HG03060 (cell line): ENCODE data around the gene CLEC14A.

Experiments
- ATAC-seq: cut with Tn5 transposase; IDR thresholded peaks from one replicate; pipeline ENCODE4 v1.9.1; 2021; ENCODE audit warnings: low read depth, moderate number of reproducible peaks; ENCODE audit not compliant: unreplicated experiment

CLEC14A gene, protein sequence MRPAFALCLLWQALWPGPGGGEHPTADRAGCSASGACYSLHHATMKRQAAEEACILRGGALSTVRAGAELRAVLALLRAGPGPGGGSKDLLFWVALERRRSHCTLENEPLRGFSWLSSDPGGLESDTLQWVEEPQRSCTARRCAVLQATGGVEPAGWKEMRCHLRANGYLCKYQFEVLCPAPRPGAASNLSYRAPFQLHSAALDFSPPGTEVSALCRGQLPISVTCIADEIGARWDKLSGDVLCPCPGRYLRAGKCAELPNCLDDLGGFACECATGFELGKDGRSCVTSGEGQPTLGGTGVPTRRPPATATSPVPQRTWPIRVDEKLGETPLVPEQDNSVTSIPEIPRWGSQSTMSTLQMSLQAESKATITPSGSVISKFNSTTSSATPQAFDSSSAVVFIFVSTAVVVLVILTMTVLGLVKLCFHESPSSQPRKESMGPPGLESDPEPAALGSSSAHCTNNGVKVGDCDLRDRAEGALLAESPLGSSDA

GRCh38 chr14:38255673-38256532 lies at the start of gene CLEC14A:
CLEC14A (minus strand) TSS chr14:38256093; CDS start chr14:38256022, 71 bp downstream.
- ATAC-seq, result no peak

GRCh38 chr14:38302966-38303365 lies 47.1 kb upstream of the CLEC14A start:
- ATAC-seq, result no peak

GRCh38 chr14:38302034-38302433 lies 46.1 kb upstream of the CLEC14A start:
- ATAC-seq, result no peak

DNA sequence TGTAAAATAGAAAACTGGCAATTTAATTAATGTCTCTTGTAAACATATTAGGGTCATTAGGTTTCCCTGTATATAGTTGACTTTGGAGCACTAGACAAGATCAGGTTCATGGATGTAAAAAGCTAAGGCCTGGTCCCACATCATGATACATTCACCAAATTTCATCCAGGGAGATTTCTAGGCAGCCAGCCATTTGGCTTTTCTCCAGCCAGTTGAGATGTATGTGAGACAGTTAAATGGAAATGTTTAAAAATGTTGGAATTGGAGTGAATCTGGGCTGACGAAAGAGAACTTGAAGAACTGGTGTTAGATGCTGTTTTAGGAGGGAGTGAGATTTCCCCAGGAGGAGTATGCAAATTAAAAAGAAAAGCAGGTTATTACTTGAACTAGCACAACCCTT lies 41.8 kb upstream of the CLEC14A start:
- ATAC-seq, result no peak

GRCh38 chr14:38291681-38292467 lies 36.0 kb upstream of the CLEC14A start:
- ATAC-seq, result no peak

GRCh38 chr14:38290601-38291188 lies 34.8 kb upstream of the CLEC14A start:
- ATAC-seq, result no peak

DNA sequence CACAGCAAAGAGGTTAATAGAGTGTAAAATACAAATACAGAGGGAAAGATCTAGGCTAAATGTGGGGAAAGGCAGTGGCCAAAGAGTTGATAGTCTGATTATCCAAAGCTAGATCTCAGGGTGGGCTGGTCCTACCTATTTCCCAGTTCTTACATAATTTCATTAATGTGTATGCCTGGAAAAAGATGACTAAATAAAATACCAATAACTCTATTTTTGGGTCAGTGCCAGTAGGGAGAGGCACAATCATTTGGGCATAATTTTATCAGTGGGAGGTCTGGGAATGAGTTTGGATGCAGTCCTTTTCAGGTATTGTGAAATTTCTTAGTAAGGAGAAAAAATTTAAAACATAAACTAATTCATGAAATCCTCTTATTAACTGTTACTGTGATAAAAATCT lies 30.6 kb upstream of the CLEC14A start:
- no peak for ATAC-seq

DNA sequence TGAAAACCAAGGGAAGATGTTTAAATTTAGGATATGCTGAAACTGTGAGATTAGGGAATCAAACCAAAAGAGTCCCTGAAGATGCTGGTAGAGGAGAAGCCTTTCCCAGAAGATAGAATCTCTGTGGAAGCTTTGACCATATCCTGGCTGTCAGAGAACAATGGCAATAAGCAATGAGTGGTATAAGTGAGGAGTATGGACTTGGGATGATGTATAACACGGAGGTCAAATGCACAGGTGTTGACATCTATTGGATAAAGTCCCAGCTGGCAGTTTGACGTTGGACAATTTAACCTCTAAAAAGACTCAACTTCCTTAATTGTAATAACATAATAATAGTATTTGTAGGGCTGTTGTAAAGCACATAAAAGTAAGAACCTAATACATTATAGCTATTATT lies 30.1 kb upstream of the CLEC14A start:
- ATAC-seq, result no peak

- no peak for ATAC-seq
These were observed 27.0 kb upstream of the CLEC14A start for GRCh38 chr14:38282936-38283335.

- no peak for ATAC-seq
These were observed 24.2 kb upstream of the CLEC14A start for GRCh38 chr14:38280081-38280480.

GRCh38 chr14:38279572-38279971 lies 23.7 kb upstream of the CLEC14A start:
- ATAC-seq, result no peak

DNA sequence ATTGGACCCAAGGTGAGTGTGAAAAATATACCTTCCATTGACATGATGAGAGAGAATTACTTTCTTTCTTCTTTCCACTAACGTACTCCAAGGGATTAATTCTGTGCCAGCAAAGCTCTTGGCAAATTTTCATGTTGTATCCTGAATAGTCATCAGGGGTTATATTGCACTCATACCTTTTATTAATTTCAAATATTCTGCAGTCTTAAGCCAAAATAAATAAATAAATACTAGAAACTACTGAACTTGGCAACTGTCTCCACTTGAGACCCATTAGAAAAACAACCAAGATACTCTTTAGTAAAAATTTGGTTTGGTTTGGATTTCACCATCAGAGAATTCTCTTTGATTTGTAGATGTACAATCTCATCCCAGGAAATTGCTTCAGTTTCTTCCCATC lies 22.1 kb upstream of the CLEC14A start:
- no peak for ATAC-seq

GRCh38 chr14:38262844-38263243 lies 7.0 kb upstream of the CLEC14A start:
- ATAC-seq, result no peak

DNA sequence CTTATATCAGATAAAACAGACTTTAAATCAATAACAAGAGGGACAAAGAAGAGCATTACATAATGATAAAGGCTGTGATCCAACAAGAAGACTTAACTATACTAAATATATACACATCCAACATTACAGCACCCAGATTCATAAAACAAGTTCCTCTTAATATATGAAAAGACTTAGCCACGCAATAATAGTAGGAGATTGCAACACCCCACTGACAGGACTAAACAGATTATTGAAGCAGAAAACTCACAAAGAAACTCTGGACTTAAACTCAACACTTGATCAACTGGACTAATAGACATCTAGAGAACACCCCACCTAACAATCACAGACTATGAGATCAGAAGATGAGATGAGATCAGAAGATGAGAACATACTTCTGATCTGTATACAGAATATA lies 5.7 kb upstream of the CLEC14A start:
- no peak for ATAC-seq

DNA sequence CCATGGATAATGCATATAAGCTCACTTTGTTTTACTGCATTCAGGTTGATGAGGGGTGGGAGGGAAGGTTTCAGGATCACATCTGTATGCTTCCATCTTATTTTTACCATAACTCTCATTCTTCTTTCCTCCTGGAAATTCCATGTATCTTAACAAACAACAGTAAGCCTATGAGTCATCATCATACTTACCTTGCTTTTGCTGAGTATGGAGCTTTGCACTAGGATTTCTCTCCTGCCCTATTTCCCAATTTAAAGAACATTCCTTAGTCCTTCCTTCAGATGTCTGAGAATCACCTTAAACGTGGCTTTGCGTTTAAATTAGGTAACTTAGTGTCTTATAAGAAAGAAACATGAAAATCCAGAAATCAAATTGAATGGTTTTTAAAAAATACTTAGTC lies 1.6 kb upstream of the CLEC14A start:
- no peak for ATAC-seq

DNA sequence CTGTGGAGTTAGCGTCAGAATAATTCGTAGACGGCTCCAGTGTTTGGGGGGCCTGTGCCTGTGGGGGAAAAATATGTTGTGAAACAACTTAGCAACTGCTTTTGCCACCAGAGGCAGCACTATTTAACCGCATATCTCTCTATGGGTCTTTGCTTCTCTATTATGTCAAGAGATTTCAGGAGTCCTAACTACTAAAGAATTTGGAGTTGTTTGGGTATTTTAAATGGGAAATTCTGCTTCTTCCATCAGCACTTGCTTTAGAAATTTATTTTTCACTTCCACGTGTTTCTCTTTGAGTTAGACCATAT lies 594 bp upstream of the CLEC14A start:
- no peak for ATAC-seq

DNA sequence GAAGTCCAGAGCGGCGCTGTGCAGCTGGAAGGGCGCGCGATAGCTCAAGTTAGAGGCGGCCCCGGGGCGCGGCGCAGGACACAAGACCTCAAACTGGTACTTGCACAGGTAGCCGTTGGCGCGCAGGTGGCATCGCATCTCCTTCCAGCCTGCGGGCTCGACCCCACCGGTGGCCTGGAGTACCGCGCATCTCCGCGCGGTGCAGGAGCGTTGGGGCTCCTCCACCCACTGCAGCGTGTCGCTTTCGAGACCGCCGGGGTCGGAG lies 553 bp downstream of the CLEC14A start:
- ATAC-seq, result no peak

DNA sequence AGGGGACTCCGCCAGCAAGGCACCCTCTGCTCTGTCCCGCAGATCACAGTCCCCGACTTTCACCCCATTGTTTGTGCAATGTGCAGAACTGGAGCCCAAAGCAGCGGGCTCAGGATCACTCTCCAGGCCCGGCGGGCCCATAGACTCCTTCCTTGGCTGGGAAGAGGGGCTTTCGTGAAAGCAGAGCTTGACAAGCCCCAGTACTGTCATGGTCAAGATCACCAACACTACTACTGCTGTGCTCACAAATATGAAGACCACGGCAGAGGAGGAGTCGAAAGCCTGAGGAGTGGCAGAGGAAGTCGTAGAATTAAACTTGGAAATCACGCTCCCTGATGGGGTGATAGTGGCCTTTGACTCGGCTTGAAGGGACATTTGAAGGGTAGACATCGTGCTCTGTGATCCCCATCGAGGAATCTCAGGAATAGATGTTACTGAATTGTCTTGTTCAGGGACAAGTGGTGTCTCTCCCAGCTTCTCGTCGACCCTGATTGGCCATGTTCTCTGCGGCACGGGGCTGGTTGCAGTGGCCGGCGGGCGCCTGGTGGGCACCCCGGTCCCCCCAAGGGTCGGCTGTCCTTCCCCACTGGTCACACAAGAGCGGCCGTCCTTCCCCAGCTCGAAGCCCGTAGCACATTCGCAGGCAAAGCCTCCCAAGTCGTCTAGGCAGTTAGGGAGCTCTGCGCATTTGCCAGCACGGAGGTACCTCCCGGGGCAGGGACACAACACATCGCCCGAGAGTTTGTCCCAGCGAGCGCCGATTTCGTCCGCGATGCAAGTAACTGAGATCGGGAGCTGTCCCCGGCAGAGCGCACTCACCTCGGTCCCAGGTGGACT lies 1.1 kb downstream of the CLEC14A start:
- no peak for ATAC-seq

DNA sequence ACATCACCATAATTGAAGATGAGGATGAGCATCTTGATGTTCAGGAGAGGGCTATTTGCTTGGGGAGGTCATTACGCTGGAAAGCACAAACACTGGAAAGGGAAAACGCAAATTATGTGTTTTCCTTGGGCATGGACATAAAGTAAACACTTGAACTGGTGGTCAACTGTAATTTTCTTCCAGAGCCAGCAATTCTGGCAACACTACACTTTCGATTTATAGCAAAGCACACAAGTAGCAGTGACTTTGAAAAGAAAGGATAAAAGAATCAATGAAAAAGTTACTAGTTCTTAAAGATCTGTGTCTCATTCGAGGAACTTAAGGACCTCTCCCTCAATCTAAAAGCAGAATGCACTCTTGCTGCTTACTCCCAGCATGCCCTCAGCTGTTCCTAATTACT lies 2.2 kb downstream of the CLEC14A start:
- no peak for ATAC-seq
